ENCODE data around the gene MRM2.

The MRM2 gene

DNA sequence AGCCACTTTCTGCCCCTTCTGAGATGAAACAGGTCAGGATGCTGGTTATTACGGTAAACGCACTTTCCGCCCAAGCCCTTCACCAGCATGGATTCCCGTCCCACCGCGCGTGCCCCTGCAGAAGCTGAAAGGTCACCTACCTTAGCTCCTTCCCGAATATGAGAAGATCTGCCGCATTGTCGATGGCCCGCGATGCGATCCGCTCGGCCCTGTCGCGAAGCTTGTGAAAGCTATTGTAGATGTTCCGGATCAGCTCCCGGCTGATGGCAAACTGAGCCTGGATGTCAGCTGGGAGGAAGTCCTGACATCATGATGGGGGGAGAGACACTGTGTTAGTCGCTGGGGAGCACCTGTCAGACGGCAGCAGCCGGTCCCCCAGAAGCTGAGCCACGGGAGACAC lies 22.2 kb upstream of the MRM2 start:
- no peak for DNase-seq

GRCh38 chr7:2263176-2263575 lies 21.2 kb upstream of the MRM2 start:
- DNase-seq = no peak

DNA sequence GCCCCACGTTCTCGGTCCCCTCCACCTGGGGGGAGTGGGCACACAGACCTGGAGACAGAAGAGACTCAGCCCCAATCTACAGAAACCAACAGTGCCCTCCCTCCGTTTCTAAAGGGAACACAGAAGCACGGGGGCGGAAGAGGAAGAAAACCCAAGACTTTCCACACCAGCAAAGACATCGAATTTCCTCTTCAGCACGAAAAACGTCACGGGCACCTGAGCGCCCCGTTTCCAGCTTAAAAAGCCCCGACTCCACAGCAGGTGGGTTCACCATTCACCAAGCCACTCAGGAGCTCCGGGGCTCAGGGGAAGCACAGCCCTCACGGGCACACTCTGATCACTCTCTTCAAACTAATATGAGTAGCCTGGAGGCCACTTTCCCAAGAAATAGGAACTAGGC lies 19.6 kb upstream of the MRM2 start:
- DNase-seq = no peak

DNA sequence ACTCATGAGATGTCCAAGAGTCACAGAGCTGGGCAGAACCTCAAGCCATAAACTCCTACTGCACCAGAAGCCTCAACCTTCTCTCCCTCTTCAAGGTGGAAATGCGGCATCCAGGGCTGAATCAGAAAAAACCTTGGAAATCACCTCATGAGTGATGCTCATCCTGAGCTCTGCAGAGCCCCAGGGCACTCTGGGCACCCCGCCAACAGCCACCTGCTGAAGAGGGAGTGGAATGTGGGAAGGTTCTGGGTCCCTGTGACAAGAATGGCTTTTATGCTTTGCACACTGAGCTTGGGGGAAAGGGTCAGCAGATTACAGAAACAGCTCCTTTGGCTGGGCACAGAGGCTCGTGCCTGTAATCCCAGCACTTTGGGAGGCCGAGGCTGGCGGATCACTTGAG lies 18.8 kb upstream of the MRM2 start:
- DNase-seq = no peak

GRCh38 chr7:2259480-2259879 lies 17.5 kb upstream of the MRM2 start:
- no peak for DNase-seq

DNA sequence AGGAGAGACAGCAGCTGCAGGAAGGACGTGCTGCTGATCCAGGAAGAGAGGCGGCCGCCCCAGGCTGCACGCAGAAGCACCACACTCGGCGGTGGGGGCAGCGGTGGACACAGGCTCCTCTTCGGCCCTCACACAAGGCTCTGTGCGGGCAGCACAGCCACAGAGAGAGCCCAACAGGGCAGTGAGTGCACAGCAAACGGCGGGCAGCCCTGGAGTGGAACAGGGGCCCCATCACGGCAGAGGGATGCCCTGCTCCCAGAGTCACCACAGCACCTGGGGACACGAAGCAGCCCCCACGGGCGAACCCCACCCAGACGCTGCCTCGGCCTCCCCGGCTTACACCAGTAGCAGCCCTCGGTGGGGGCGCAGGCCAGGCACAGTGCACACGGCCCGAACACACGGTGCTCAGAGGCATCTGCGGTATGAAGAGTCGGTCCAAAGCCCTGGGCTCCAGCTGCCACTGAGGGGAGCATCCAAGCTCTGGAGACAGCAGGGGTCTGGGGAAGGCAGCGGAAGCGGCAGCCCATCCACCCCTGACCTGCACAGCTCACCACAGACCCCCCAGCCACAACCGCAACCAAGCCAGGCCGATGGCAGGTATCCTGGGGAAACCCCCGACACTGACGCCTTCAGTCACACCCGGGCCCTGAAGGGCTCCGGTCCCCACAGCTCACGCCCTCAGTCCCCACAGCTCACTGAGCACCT lies 16.8 kb upstream of the MRM2 start:
- DNase-seq = no peak

- no peak for DNase-seq
Measured at GRCh38 chr7:2257651-2258050, 15.6 kb upstream of the MRM2 start.

DNA sequence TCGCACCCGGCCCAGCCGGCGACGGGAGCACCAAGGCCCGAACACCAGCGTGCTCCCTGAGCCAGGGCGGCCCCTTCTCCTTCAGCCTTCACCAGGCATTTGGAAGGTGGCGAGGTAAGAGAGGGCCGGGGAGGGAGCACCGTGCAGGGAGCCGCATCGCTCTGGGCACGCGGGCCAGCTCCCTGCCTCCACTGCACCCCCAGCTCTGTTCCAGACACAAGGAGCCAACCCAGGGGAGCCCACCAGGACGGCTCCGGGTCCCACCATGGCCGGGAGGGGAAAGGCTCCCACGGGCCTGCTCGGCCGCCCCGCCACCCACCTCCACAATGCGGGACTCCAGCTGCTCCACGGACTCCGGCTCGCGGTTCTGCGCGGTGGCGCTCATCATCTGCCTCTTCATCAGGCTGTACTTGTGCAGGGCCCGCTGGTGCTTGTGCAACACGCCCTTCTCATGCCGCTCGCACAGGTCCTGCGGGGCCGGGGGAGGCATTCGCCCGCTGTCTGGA lies 15.1 kb upstream of the MRM2 start:
- DNase-seq = no peak

DNA sequence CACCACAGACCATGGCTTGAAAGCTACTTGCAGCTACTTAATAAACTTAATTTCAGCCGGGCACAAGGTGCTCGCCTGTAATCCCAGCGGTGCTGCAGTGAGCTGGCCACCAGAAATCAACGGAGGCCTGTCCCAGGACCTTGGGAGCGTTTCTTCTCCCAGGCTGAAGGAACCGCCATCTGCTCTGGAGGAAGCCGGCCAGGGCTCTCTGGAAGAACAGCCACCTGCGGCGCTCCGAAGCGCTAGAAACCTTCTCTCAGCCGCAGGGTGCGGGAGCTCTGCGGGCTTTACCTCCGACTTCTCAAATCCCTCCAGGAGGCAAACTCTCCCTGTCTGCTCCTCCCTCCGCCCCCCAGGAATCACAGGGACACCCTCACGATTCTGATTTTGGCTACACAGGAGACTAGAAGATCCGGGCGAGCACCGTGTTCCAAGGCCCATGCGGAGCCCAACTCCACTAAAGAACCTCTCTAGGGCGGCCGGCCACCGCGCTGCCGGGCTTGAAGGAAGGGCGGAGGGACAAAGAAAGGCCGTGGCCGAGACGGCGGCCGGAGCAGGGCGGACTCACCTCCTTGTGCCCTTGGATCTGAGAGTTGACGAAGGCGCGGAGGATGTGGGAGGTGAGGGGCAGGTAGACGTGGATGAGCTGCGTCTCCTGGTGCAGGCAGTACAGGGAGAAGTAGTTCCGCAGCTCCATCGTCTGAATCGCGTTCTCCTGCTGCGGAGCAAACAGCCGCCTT lies 14.5 kb upstream of the MRM2 start:
- DNase-seq = no peak

DNA sequence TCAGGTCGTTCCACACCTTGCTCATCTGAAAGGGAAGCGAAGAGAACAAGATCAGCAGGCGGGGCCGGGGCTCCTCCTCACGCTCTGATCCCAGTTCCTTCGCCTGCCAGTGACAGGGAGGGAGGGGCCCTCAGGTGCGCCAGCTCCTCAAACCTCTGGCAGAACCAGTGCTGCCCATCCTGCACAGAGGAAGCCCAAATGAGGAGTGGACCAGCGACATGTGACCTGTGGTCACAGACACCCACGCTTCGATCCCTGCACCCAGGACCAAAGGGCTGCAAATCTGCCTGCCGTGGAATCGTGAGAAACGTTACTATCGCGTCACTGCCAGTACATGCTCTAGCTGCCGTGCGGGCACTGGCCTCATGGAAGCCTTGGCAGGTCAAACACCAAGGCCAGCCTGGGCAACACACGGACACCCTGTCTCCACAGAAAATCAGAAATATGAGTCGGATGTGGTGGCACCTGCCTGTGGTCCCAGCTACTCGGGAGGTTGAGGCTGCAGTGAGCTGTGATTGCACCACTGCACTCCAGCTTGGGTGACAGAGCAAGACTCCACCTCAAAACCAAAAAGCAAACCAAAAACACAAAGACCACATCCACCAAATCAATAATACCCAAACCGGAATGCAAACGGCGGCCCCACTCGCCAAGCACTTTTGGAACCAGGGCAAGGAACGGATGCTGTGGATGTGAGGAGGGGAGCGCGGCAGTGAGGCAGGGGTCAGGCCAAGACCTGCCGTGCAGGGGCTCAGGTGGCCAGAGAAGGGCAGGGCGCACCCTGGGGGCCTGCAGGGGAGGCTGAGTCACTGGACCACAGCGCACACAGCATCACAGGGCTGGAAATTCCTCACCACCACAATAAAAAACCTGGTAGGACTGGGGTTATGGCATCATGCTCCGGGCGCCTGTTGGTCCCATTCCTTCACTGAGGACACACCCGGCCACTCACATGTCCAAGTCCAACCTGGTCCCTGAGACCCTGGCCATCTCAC lies 13.4 kb upstream of the MRM2 start:
- DNase-seq = no peak

GRCh38 chr7:2254429-2255144 lies 12.6 kb upstream of the MRM2 start:
- DNase-seq = no peak

- no peak for DNase-seq
Measured at GRCh38 chr7:2253525-2254244, 11.7 kb upstream of the MRM2 start.

DNA sequence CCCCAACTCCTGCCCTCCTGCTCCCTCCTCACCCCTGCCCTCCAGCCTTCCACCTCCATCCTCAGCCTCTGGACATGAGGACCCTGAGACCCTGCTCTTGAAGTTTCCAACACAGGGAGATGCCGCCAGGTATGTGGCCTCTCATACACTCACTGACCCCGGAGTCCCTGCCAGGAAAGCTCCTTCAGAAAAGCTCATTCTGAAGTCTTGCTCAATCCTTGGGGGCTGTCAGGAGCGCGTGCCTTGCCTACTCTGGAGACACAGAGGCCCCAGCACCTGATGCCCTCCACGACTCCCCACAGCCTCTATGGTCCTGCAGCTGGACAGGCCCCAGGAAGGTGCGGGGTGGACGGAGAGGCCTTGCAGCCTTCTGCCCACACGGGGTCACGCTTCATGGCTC lies 11.0 kb upstream of the MRM2 start:
- DNase-seq = no peak

- no peak for DNase-seq
Measured at GRCh38 chr7:2251841-2252771, 10.1 kb upstream of the MRM2 start.

DNA sequence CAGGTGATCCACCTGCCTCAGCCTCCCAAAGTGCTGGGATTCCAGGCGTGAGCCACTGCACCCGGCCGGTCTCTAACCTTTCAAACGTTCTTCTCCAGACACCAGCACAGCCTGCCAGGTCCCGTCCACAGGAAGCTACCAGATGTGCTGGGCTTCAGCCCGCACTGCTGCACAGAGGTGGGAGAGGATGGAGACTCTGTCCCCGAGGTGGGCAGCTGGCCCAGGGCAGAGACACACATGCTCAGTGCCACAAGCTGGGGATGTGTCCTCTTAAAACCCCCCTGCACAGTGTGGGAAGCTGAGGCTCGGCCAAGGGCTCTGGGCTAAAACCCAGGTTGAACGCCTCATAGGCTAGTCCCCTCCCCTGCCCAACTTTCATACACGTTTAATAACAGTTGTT lies 9.4 kb upstream of the MRM2 start:
- no peak for DNase-seq

DNA sequence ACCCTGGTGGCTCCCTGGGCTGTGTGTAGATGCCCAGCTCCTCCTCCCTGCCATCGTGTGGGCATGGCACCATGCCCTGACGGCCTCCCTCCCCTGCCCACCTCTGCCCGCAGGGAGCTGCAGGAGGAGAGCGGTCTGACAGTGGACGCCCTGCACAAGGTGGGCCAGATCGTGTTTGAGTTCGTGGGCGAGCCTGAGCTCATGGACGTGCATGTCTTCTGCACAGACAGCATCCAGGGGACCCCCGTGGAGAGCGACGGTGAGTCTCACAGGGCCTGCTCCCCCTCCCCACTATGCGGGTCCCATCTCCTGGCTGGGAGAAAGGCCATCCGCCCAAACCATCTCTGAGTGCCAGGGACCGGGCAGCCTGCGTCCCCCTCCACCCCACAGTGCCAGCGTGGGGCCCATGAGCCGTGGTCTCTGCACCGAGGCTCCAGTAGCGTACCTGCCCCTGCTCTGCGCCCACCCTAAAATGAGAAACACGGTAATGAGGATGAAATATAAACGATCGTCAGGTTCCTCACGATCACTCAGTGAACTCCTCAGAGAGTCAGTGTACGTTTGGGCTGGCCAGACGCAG lies 7.8 kb upstream of the MRM2 start:
- DNase-seq = no peak

DNA sequence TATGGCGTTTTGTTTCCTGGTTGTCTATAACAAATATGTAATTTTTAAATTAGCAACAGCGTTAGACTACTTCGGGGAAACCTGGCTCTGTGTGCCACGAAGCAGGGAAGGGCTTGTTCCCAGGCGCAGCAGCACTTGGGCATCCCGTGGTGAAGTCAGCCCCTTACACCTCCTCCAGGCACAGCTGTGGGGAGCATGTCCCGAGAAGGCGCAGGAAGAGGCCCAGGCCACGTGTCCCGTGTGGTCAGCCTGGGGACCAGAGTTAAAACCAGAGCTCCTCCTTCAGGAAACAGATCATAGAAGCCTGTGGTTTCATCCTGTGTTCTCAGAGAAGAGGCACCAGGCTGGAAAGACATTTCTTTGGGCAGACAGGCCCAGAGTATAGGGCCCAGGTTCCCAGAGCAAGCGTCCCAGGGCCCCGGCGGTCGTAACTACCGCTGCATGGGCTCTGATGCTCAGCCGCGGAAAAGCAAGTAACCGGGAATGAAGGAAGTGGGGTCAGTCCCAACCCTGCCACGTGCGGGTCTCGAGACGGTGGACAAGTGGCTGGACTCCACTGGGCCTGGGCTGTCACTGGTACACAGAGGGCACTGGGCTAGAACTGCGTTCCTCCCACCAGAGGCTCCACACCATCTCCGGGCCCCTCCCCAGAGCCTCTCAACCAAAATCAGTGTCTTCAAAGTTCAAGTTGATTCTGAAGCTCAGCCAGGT lies 7.1 kb upstream of the MRM2 start:
- peak; percentile 94 for DNase-seq

GRCh38 chr7:2247141-2247995 lies 5.4 kb upstream of the MRM2 start:
- no peak for DNase-seq

Measured in fibroblast of skin of right quadriceps (primary cell).